Stimulated activated CD4-positive, alpha-beta T cell treated with anti-CD3 and anti-CD28 coated beads, Interleukin-1b, Interleukin-23, amount 100 ng/mL, for 1 hour (primary cell): Measurements from ENCODE around the gene MICAL1.

Experiments
- DNase-seq, 2 donors: peaks; one replicate each; pipeline ENCODE4 v3.0.0-alpha.2; 2020; ENCODE audit warnings: low read depth in 2 of 2

MICAL1 gene

GRCh38 chr6:109429496-109429895 is 26.1 kb downstream of the MICAL1 start:
- DNase-seq = no peak

- no peak for DNase-seq
These were observed 26.6 kb downstream of the MICAL1 start for GRCh38 chr6:109428889-109429477.

DNA sequence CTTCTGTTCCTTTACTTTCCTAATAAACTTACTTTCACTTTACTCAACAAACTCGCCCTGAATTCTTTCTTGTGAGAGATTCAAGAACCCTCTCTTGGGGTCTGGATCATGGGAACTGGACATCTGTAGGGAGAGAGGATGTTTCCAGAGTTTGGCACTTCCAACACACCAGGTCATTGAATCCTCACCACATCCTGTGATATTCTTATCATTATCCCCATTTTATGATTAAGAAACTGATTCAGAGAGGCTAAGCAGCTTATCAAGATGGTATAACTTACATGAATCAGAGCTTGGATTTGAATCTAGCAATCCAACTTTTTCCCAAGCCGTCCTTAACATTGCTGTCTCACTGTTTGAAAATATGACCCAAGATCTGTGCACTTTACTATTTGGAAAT is 30.6 kb downstream of the MICAL1 start:
- no peak for DNase-seq

DNA sequence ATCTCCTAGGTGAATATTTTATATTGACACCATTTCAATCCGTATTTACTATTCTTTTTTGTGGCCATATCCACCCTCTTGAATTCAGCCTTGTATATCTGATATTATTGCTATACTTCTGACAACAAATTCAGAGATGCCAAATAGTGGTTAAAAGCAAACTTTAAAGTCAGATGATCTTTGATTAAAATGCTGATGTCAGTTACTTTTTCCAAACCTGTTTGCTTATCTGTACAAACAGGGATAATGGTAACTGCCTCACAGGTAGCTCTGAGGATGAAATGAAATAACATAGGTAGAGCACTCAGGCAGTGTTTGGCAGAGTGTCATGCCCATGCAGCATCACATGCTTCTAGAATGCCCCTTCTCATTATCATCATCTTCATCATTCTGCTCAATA is 34.4 kb downstream of the MICAL1 start:
- no peak for DNase-seq

DNA sequence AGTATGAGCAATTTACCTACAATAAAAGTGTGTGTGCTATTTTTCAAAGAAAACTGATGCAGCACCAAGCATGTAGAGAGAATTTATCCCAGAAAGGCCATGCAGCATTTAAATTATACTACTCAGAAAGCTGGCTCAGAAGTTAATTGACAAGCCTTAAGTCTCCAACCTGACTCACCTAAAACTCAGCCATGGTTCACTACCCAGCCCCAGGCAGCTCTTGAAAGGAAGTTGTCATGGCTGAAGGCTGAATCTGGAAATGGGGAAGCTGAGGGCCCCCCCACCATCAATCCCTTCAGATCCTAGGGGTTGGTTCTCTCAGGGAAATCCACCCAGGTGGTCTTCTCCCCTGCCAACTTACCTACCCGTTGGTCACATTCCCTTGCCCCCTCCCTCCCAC is 34.8 kb downstream of the MICAL1 start:
- no peak for DNase-seq

- DNase-seq = no peak
These were observed 37.9 kb downstream of the MICAL1 start for GRCh38 chr6:109417646-109418045.

DNA sequence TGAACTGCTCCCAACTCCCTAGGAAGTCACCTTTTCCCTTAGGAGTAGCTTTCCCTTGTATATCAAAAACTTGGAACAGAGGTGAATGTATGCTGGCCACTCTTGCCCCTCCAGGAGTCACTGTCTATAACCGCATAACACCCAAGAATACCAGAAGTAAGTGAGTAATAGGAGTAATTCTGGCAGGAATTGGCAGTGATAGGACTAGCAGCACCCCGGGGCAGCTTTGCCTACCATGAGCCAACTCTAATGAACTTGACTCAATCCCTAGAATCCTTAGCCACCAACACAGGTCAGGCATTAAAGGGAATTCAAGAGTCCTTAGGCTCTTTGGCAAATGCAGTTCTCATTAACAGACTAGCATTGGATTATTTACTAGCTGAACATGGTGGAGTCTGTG is 44.5 kb downstream of the MICAL1 start:
- DNase-seq = no peak

GRCh38 chr6:109406196-109406595 is 49.4 kb downstream of the MICAL1 start:
- no peak for DNase-seq

DNA sequence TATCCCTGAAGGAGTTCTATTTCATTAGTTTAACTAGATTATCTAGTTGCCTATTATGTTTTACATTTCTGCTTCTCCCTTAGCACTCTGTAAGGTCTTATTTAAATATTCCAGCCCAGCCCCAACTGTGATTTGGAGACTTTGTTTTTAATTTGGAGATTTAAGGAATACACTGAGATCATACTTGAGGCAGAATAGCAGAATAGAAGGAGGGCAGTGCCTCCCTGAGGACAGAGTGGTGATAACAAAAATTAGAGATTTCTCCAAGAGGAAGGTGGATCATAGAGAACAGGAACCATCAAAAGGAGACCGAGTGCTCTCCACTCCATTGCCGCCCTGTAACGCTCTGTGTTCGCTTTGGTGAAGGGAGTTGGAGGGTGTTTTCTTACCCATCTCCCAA is 58.6 kb downstream of the MICAL1 start:
- DNase-seq = no peak

DNA sequence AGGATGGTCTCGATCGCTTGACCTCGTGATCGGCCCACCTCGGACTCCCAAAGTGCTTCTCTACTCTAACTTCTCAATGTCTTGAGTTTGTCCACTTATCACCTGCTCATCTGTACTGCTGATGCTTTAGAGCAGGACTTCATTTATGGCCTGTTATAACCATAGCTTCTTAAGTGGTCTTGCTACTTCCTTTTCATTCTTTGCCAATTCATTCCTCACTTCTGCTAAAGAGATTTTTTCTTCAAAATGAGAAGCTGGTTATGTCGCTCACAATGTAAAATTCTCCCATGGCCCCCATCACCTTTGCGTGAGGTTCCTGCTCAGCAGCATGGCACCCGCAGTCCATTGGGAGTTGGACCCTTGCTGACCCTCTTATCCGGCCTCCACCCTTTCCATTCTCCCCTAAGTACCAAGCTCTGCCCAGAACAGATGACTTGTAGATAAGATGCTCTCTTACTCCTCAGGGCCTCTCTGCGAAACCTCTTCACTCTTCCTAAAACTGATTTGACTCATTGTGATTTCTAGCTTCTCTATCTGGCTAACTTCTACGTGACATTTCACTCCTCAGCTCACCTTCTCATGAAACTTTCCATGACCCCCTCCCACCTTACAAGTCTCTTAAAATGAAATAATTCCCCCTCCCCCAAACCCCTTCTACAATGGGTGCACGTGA is 59.4 kb downstream of the MICAL1 start:
- no peak for DNase-seq
